Measurements from ENCODE around the gene FRMD6.

FRMD6 gene

DNA sequence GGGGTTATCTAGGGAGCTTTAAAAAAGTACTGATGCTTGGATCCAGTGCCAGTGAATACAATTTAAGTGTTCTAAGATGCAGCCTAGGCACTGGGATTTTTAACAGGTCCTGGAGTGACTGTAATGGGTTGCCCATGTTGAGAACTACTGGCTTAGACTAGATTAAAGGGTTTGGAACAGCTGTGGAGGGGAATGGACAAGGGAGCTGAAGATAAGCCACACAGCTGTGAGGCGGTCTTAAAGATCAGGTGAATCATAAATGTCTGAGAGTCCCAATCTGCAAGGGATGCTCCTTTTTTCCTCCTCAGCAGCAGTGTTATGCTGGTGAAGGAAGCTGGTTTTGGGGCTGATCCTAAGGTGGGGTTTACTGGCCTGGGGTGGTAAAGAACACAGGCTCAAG lies 35.5 kb upstream of the FRMD6 start:
- Histone ChIP-seq H3K27ac (peak overlapping the region; percentile 78; the same call in 1 of the 2 replicates), H3K79me2 (ENCODE audit: insufficient read depth, low read depth) (no peaks in the 10 kb centered on the region), H3K4me2 (peak overlapping the region; percentile 27; the same call in 1 of the 2 replicates), H4K20me1 (ENCODE audit: insufficient read depth) (no peaks in the 10 kb centered on the region), H3K4me3 (IDR thresholded peaks at IDR 0.05; ENCODE audit: insufficient read depth, low read depth, low read length) (no peak overlapping the region), H3K9ac (no peak overlapping the region), H3K36me3 (ENCODE audit: insufficient read depth) (no peaks in the 10 kb centered on the region), H3K27me3 (ENCODE audit: insufficient read depth, low read depth) (no peaks in the 10 kb centered on the region), H3K4me1 (ENCODE audit: low read depth, poor library complexity, severe bottlenecking) (peaks cover 94% of the 10 kb centered on the region), H2AFZ (ENCODE audit: low read depth) (no peak overlapping the region)
- TF ChIP-seq, protein P1, sequence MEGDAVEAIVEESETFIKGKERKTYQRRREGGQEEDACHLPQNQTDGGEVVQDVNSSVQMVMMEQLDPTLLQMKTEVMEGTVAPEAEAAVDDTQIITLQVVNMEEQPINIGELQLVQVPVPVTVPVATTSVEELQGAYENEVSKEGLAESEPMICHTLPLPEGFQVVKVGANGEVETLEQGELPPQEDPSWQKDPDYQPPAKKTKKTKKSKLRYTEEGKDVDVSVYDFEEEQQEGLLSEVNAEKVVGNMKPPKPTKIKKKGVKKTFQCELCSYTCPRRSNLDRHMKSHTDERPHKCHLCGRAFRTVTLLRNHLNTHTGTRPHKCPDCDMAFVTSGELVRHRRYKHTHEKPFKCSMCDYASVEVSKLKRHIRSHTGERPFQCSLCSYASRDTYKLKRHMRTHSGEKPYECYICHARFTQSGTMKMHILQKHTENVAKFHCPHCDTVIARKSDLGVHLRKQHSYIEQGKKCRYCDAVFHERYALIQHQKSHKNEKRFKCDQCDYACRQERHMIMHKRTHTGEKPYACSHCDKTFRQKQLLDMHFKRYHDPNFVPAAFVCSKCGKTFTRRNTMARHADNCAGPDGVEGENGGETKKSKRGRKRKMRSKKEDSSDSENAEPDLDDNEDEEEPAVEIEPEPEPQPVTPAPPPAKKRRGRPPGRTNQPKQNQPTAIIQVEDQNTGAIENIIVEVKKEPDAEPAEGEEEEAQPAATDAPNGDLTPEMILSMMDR (conservative IDR thresholded peaks at IDR 0.05; ENCODE audit: low read depth, low read length), result no peak

- H4K20me1 ChIP-seq (ENCODE audit: insufficient read depth), result no peaks in the 10 kb centered on the region
- no peak overlapping the region; the same call in 1 of the 2 replicates for H3K4me2 ChIP-seq
- peaks cover 100% of the 10 kb centered on the region for H3K4me1 ChIP-seq (ENCODE audit: low read depth, poor library complexity, severe bottlenecking)
- no peaks in the 10 kb centered on the region for H3K27me3 ChIP-seq (ENCODE audit: insufficient read depth, low read depth)
- no peak overlapping the region for H3K9ac ChIP-seq
- no peaks in the 10 kb centered on the region for H3K79me2 ChIP-seq (ENCODE audit: insufficient read depth, low read depth)
- TF ChIP-seq, protein P1 (conservative IDR thresholded peaks at IDR 0.05; ENCODE audit: low read depth, low read length), result no peak
- no peak overlapping the region for H3K4me3 ChIP-seq (IDR thresholded peaks at IDR 0.05; ENCODE audit: insufficient read depth, low read depth, low read length)
- H2AFZ ChIP-seq (ENCODE audit: low read depth), result no peak overlapping the region
- no peaks in the 10 kb centered on the region for H3K36me3 ChIP-seq (ENCODE audit: insufficient read depth)
- H3K27ac ChIP-seq, result peak overlapping the region; percentile 78; the same call in 1 of the 2 replicates
Measured at GRCh38 chr14:51616724-51617409, 34.8 kb upstream of the FRMD6 start.

GRCh38 chr14:51619561-51619960 lies 32.1 kb upstream of the FRMD6 start:
- H3K79me2 ChIP-seq (ENCODE audit: insufficient read depth, low read depth), result no peaks in the 10 kb centered on the region

GRCh38 chr14:51620056-51620455 lies 31.7 kb upstream of the FRMD6 start:
- Histone ChIP-seq H3K4me1 (ENCODE audit: low read depth, poor library complexity, severe bottlenecking) (peaks cover 100% of the 10 kb centered on the region), H4K20me1 (ENCODE audit: insufficient read depth) (no peaks in the 10 kb centered on the region), H3K4me3 (IDR thresholded peaks at IDR 0.05; ENCODE audit: insufficient read depth, low read depth, low read length) (no peak overlapping the region), H3K36me3 (ENCODE audit: insufficient read depth) (no peaks in the 10 kb centered on the region), H3K79me2 (ENCODE audit: insufficient read depth, low read depth) (no peaks in the 10 kb centered on the region), H3K9ac (no peak overlapping the region), H2AFZ (ENCODE audit: low read depth) (peak overlapping the region; percentile 2; the same call in 1 of the 2 replicates), H3K27ac (peak overlapping the region; percentile 85), H3K27me3 (ENCODE audit: insufficient read depth, low read depth) (no peaks in the 10 kb centered on the region), H3K4me2 (peak overlapping the region; percentile 87; the same call in 1 of the 2 replicates)
- TF ChIP-seq, protein P1 (conservative IDR thresholded peaks at IDR 0.05; ENCODE audit: low read depth, low read length), result no peak

More at GRCh38 chr14:51619561-51619960, 32.1 kb upstream of the FRMD6 start:
- Histone ChIP-seq H3K9ac (no peak overlapping the region), H3K36me3 (ENCODE audit: insufficient read depth) (no peaks in the 10 kb centered on the region), H3K27ac (peak overlapping the region; percentile 85), H2AFZ (ENCODE audit: low read depth) (no peak overlapping the region), H3K4me3 (IDR thresholded peaks at IDR 0.05; ENCODE audit: insufficient read depth, low read depth, low read length) (no peak overlapping the region), H3K27me3 (ENCODE audit: insufficient read depth, low read depth) (no peaks in the 10 kb centered on the region), H3K4me2 (peak overlapping the region; percentile 87; the same call in 1 of the 2 replicates), H3K4me1 (ENCODE audit: low read depth, poor library complexity, severe bottlenecking) (peaks cover 100% of the 10 kb centered on the region), H4K20me1 (ENCODE audit: insufficient read depth) (no peaks in the 10 kb centered on the region)
- TF ChIP-seq, protein P1 (conservative IDR thresholded peaks at IDR 0.05; ENCODE audit: low read depth, low read length), result no peak

Data from KMS-11 (cell line).